Pulmonary artery endothelial cell (primary cell): Measurements from ENCODE around the gene SMYD5. TPM values are rescaled to one million over a fixed set of nuclear protein-coding genes. Genes with fewer than 3 reads are reported as not detected.

ENCODE experiments used
- DNase-seq: peaks from one replicate; pipeline ENCODE4 v3.0.0-alpha.2; 2011; ENCODE audit warnings: low read depth, low spot score
- total RNA-seq: library from RNA; depleted of rRNA; stranded (reverse); fragments of >200 nt; gene quantifications from 2 replicates; pipeline ENCODE4 v1.2.3, GENCODE V29; 2014

SMYD5 gene
- total RNA-seq, 1 donor from 2014 or later = 15.0 TPM

GRCh38 chr2:73205611-73206010 is 8.4 kb upstream of the SMYD5 start:
- no peak for DNase-seq

GRCh38 chr2:73208258-73208657 is 5.8 kb upstream of the SMYD5 start:
- DNase-seq = no peak

GRCh38 chr2:73210019-73210418 is 4.0 kb upstream of the SMYD5 start:
- no peak for DNase-seq

GRCh38 chr2:73210696-73211095 is 3.3 kb upstream of the SMYD5 start:
- DNase-seq = no peak

- no peak for DNase-seq
These were observed 2.0 kb upstream of the SMYD5 start for GRCh38 chr2:73212098-73212447.

- DNase-seq = peak; percentile 43
These were observed 1.4 kb upstream of the SMYD5 start for GRCh38 chr2:73212448-73213176.

GRCh38 chr2:73215254-73215653 is 1.2 kb downstream of the SMYD5 start:
- no peak for DNase-seq

GRCh38 chr2:73217160-73217559 is 3.1 kb downstream of the SMYD5 start:
- no peak for DNase-seq

GRCh38 chr2:73217826-73218225 is 3.8 kb downstream of the SMYD5 start:
- DNase-seq = no peak

- DNase-seq = no peak
These were observed 4.3 kb downstream of the SMYD5 start for GRCh38 chr2:73218298-73218697.

GRCh38 chr2:73223821-73224220 is 9.8 kb downstream of the SMYD5 start:
- no peak for DNase-seq

- DNase-seq = no peak
These were observed 11.7 kb downstream of the SMYD5 start for GRCh38 chr2:73225513-73226360.

GRCh38 chr2:73227086-73227485 is 13.0 kb downstream of the SMYD5 start:
- DNase-seq = no peak

- DNase-seq = no peak
These were observed 14.6 kb downstream of the SMYD5 start for GRCh38 chr2:73228631-73229030.

- no peak for DNase-seq
These were observed 18.5 kb downstream of the SMYD5 start for GRCh38 chr2:73232403-73233153.

- peak; percentile 99 for DNase-seq
These were observed 19.3 kb downstream of the SMYD5 start, which contains the start of gene PRADC1 for GRCh38 chr2:73233154-73233931. Gene PRADC1 (minus strand): TSS chr2:73233239. CDS start chr2:73233160, 79 bp downstream.

- DNase-seq = peak; percentile 71
These were observed 20.1 kb downstream of the SMYD5 start, which contains the start of gene CCT7 for GRCh38 chr2:73233932-73234832. Gene CCT7 (plus strand): TSS chr2:73234308. CDS start chr2:73234379, 71 bp downstream.

- no peak for DNase-seq
These were observed 21.4 kb downstream of the SMYD5 start for GRCh38 chr2:73235315-73236028.

GRCh38 chr2:73237168-73237567 is 23.1 kb downstream of the SMYD5 start:
- DNase-seq = no peak
